H1 (cell line): ENCODE results near the gene RPS6KC1. TPM values are rescaled to one million over a fixed set of nuclear protein-coding genes. Genes with fewer than 3 reads are reported as not detected.

Source experiments
- CTCF ChIA-PET: fragments of 300-600 bp; sonication (Branson Sonifier 250); formaldehyde crosslinking; loops from one replicate; lab custom pipeline; 2021; ENCODE audit not compliant: partially characterized antibody; lab: Charles Lee
- POLR2A ChIA-PET: fragments of 300-600 bp; sonication (Branson Sonifier 250); formaldehyde crosslinking; loops from one replicate; lab custom pipeline; 2021; ENCODE audit warnings: inconsistent platforms; ENCODE audit not compliant: partially characterized antibody; lab: Charles Lee
- DNase-seq, 2 experiments: peaks; one replicate each; pipeline versions ENCODE4 v3.0.0 to v3.0.0-alpha.2; 2010 to 2022; ENCODE audit warnings: low spot score in 2 of 2, low read depth in 1 of 2, mixed read lengths in 1 of 2
- FAIRE-seq: peaks from 2 replicates; lab custom pipeline; 2011; peaks lifted over from hg19 to GRCh38; lab: Jason Lieb, UNC
- H2AFZ ChIP-seq: 2 replicates; pipeline ENCODE4 v1.8.1; 2012; ENCODE audit warnings: low read length, inconsistent platforms
- H2AK5ac ChIP-seq: 2 replicates; pipeline ENCODE4 v1.6.1; 2013; ENCODE audit warnings: low read depth, low read length
- H2BK120ac ChIP-seq: replicated peaks from 2 replicates; pipeline ENCODE3; 2013; ENCODE audit warnings: low read depth, low read length, inconsistent platforms
- H2BK12ac ChIP-seq: 2 replicates; pipeline ENCODE4 v1.6.1; 2013; ENCODE audit warnings: low read depth, low read length
- H2BK15ac ChIP-seq: 2 replicates; pipeline ENCODE4 v1.6.1; 2013; ENCODE audit warnings: low read length
- H2BK20ac ChIP-seq: 2 replicates; pipeline ENCODE4 v1.6.1; 2013; ENCODE audit warnings: low read length
- H2BK5ac ChIP-seq: 2 replicates; pipeline ENCODE4 v1.6.1; 2013; ENCODE audit warnings: low read depth, low read length
- H3K14ac ChIP-seq: 2 replicates; pipeline ENCODE4 v1.6.1; 2013; ENCODE audit warnings: inconsistent platforms; ENCODE audit not compliant: insufficient read length
- H3K18ac ChIP-seq: 2 replicates; pipeline ENCODE4 v1.6.1; 2013; ENCODE audit warnings: low read length; ENCODE audit errors: extremely low read depth
- H3K23ac ChIP-seq: 2 replicates; pipeline ENCODE4 v1.6.1; 2013; ENCODE audit warnings: inconsistent platforms; ENCODE audit not compliant: insufficient read length
- H3K23me2 ChIP-seq: 2 replicates; pipeline ENCODE4 v1.6.1; 2013; ENCODE audit warnings: low read depth, low read length
- H3K27ac ChIP-seq: 2 replicates; pipeline ENCODE4 v1.6.1; 2011; ENCODE audit warnings: low read depth, low read length, inconsistent platforms
- H3K27me3 ChIP-seq, 4 experiments: replicated peaks in 1 of 4; 1 replicate in 1 of 4; 2 replicates in 3 of 4; pipeline versions ENCODE4 v1.6.1 to v1.8.1; 2011 to 2013; ENCODE audit warnings: low read length in 3 of 4, mild to moderate bottlenecking in 3 of 4, inconsistent platforms in 2 of 4, mixed read lengths in 2 of 4, moderate library complexity in 1 of 4; ENCODE audit not compliant: control insufficient read depth in 3 of 4, insufficient read depth in 3 of 4; ENCODE audit errors: extremely low read depth in 1 of 4
- H3K36me3 ChIP-seq, 4 experiments: 2 replicates each; pipeline versions ENCODE4 v1.6.1 to v1.8.1; 2011 to 2013; ENCODE audit warnings: mild to moderate bottlenecking in 4 of 4, low read length in 3 of 4, moderate library complexity in 2 of 4, control low read depth in 1 of 4, inconsistent platforms in 1 of 4; ENCODE audit not compliant: insufficient read depth in 4 of 4, control insufficient read depth in 2 of 4
- H3K4ac ChIP-seq: replicated peaks from 2 replicates; pipeline ENCODE3; 2013; ENCODE audit warnings: low read length, low read depth, mixed read lengths, inconsistent platforms; ENCODE audit not compliant: insufficient read length
- H3K4me1 ChIP-seq, 4 experiments: replicated peaks in 1 of 4; 1 replicate in 1 of 4; 2 replicates in 3 of 4; pipeline versions ENCODE4 v1.6.1 to v1.8.1; 2011 to 2013; ENCODE audit warnings: low read length in 3 of 4, inconsistent platforms in 2 of 4, mixed read lengths in 1 of 4; ENCODE audit not compliant: insufficient read depth in 4 of 4, control insufficient read depth in 3 of 4
- H3K4me2 ChIP-seq, 2 experiments: 2 replicates each; pipeline versions ENCODE4 v1.6.1 to v1.8.1; 2011 to 2013; ENCODE audit warnings: low read depth in 2 of 2, low read length in 2 of 2, control low read depth in 1 of 2, inconsistent platforms in 1 of 2, mild to moderate bottlenecking in 1 of 2; ENCODE audit not compliant: insufficient read depth in 1 of 2
- H3K4me3 ChIP-seq, 4 experiments: fragments of 200-600, 300-600 bp in 1 of 4; sonication (generic), shearing (Covaris generic), sonication (Bioruptor Twin) in 1 of 4; 2 replicates each; pipeline versions ENCODE4 v1.5.1 to v1.8.1; 2011 to 2016; ENCODE audit warnings: low read length in 4 of 4, low read depth in 3 of 4, control low read depth in 2 of 4, inconsistent platforms in 2 of 4, mild to moderate bottlenecking in 2 of 4, mixed read lengths in 1 of 4, moderate library complexity in 1 of 4; ENCODE audit not compliant: insufficient read depth in 2 of 4; ENCODE audit errors: extremely low read depth in 1 of 4
- H3K56ac ChIP-seq: replicated peaks from 2 replicates; pipeline ENCODE3; 2013; ENCODE audit warnings: low read depth, mild to moderate bottlenecking, mixed read lengths, low read length, inconsistent platforms; ENCODE audit not compliant: insufficient read length
- H3K79me1 ChIP-seq: 2 replicates; pipeline ENCODE4 v1.6.1; 2013; ENCODE audit warnings: low read depth, low read length, control low read depth
- H3K79me2 ChIP-seq, 2 experiments: 2 replicates each; pipeline versions ENCODE4 v1.6.1 to v1.8.1; 2012 to 2013; ENCODE audit warnings: low read length in 2 of 2, mild to moderate bottlenecking in 2 of 2, inconsistent platforms in 1 of 2; ENCODE audit not compliant: insufficient read depth in 2 of 2, control insufficient read depth in 1 of 2
- H3K9ac ChIP-seq, 4 experiments: replicated peaks in 1 of 4; 1 replicate in 1 of 4; 2 replicates in 3 of 4; pipeline versions ENCODE4 v1.6.1 to v1.8.1; 2011 to 2013; ENCODE audit warnings: low read depth in 3 of 4, low read length in 3 of 4, control low read depth in 2 of 4, mild to moderate bottlenecking in 2 of 4, moderate library complexity in 2 of 4, inconsistent platforms in 1 of 4; ENCODE audit errors: extremely low read depth in 1 of 4
- H3K9me3 ChIP-seq, 2 experiments: 2 replicates each; pipeline versions ENCODE4 v1.6.1 to v1.8.1; 2012 to 2013; ENCODE audit warnings: mild to moderate bottlenecking in 2 of 2, moderate library complexity in 2 of 2, control low read depth in 1 of 2, inconsistent platforms in 1 of 2, low read depth in 1 of 2, low read length in 1 of 2, mixed read lengths in 1 of 2; ENCODE audit not compliant: insufficient read depth in 2 of 2
- H4K20me1 ChIP-seq, 2 experiments: replicated peaks in 1 of 2; 2 replicates each; pipeline versions ENCODE3 to v1.8.1; 2011 to 2013; ENCODE audit warnings: inconsistent platforms in 2 of 2, low read length in 2 of 2, mild to moderate bottlenecking in 1 of 2; ENCODE audit not compliant: insufficient read depth in 2 of 2, control insufficient read depth in 1 of 2
- H4K5ac ChIP-seq: 2 replicates; pipeline ENCODE4 v1.6.1; 2013; ENCODE audit warnings: low read length, low read depth, mixed read lengths, inconsistent platforms; ENCODE audit not compliant: insufficient read length
- H4K8ac ChIP-seq: 2 replicates; pipeline ENCODE4 v1.8.0; 2013; ENCODE audit warnings: mild to moderate bottlenecking, moderate library complexity, low read length, inconsistent platforms; ENCODE audit not compliant: insufficient read depth; ENCODE audit errors: extremely low read depth
- H4K91ac ChIP-seq: replicated peaks from 2 replicates; pipeline ENCODE3; 2013; ENCODE audit warnings: low read length, mixed read lengths, inconsistent platforms; ENCODE audit not compliant: insufficient read length
- NANOG ChIP-seq: IDR thresholded peaks from 2 replicates; pipeline ENCODE4 v1.6.1; 2011; ENCODE audit warnings: low read length, low read depth, mild to moderate bottlenecking, inconsistent platforms; ENCODE audit not compliant: insufficient read depth, poor library complexity, severe bottlenecking
- WGBS, 2 experiments: shearing (Covaris generic) in 1 of 2; methylation state at CpG; one replicate each; pipeline versions ENCODE4 v1.1.6 to v1.1.7; 2013 to 2015; ENCODE audit warnings: low lambda C conversion rate in 2 of 2, mixed read lengths in 2 of 2, inconsistent platforms in 1 of 2, low coverage in 1 of 2, missing lambda C conversion rate in 1 of 2; ENCODE audit not compliant: insufficient replicate concordance in 2 of 2, insufficient coverage in 1 of 2, insufficient read length in 1 of 2; ENCODE audit errors: extremely low coverage in 1 of 2, missing lambda C conversion rate in 1 of 2; 5-methylcytosine and 5-hydroxymethylcytosine counted together
- polyA plus RNA-seq, 7 experiments: library from polyadenylated mRNA; depleted of rRNA in 3 of 7; stranded (reverse) in 5 of 7; unstranded in 2 of 7; fragments of >200 nt in 5 of 7; fragments of 200-250 nt in 2 of 7; gene quantifications; 1 replicate in 5 of 7; 2 replicates in 1 of 7; 4 replicates in 1 of 7; pipeline versions ENCODE4 v1.2.1 to v1.2.3, GENCODE V29; 2011 to 2013; ENCODE audit warnings: missing spikeins in 2 of 7, mixed read lengths in 2 of 7
- total RNA-seq: library from RNA; stranded (reverse); fragmentation: NEBNext Ultra II Directional; extraction: Animal tissue kit (Norgen Biotek cat#: 25700); gene quantifications from 2 replicates; pipeline ENCODE4 v1.2.1, GENCODE V29; 2021

Gene RPS6KC1
- total and polyA plus RNA-seq, 2 of the 8 experiments (the other 6 are each of a cell fraction or from before 2014, with no cell fraction given) = 4.9 to 17.6 TPM

- FAIRE-seq = no peak
- no peak overlapping the region for H4K5ac ChIP-seq
- H3K36me3 ChIP-seq = no peaks in the 10 kb centered on the region
- H3K79me1 ChIP-seq = no peaks in the 10 kb centered on the region
- TF ChIP-seq NANOG = no peak
- TF ChIP-seq, all 59 proteins: peak for 0
- DNase-seq = no peak
- H2AK5ac ChIP-seq = no peak overlapping the region
- no peak overlapping the region for H2BK12ac ChIP-seq
- H3K14ac ChIP-seq = no peak overlapping the region
- no peak overlapping the region for H3K18ac ChIP-seq
- H3K4ac ChIP-seq = no peak overlapping the region
- no peak overlapping the region for H3K56ac ChIP-seq
- no peaks in the 10 kb centered on the region for H3K4me1 ChIP-seq
- H3K27me3 ChIP-seq = no peaks in the 10 kb centered on the region
- no peak overlapping the region for H2AFZ ChIP-seq
- no peak overlapping the region for H3K4me3 ChIP-seq
- H3K9me3 ChIP-seq = no peaks in the 10 kb centered on the region
- POLR2A ChIA-PET = no interaction called here
- no peak overlapping the region for H2BK20ac ChIP-seq
- no peaks in the 10 kb centered on the region; the same call in 1 of the 2 replicates for H3K23me2 ChIP-seq
- no peaks in the 10 kb centered on the region for H3K79me2 ChIP-seq
- no peak overlapping the region for H4K91ac ChIP-seq
- H3K4me2 ChIP-seq = no peak overlapping the region
- H2BK15ac ChIP-seq = no peak overlapping the region
- WGBS, 2 experiments = 93% methylated on average over 4 of the region's 4 CpGs; no CpG with 5 or more reads in 1 of the 2 experiments
- no peak overlapping the region for H3K27ac ChIP-seq
- no peak overlapping the region for H4K8ac ChIP-seq
- H2BK120ac ChIP-seq = no peak overlapping the region
- CTCF ChIA-PET = interaction anchor here (0.6 to 1.8 kb wide), 5 partner anchors 9 to 59 kb away, joined by 3 to 7 read pairs (median 4); no protein-coding TSS in a partner anchor
- no peak overlapping the region for H2BK5ac ChIP-seq
- H3K23ac ChIP-seq = no peak overlapping the region
- H4K20me1 ChIP-seq = peaks cover 0 to 2% of the 10 kb centered on the region in 2 experiments
- no peak overlapping the region for H3K9ac ChIP-seq
Measured at GRCh38 chr1:213120961-213121360, 69.9 kb downstream of the RPS6KC1 start.
